ENCODE results near the gene ZBTB8B.

Gene ZBTB8B

GRCh38 chr1:32500387-32501209 is 35.7 kb downstream of the ZBTB8B start:
- no peak for DNase-seq (ENCODE audit: low read depth)
- no peak for TF ChIP-seq CTCF (conservative IDR thresholded peaks at IDR 0.05; ENCODE audit: low read depth, low read length)
- peak overlapping the region; percentile 59 for H3K4me3 ChIP-seq (ENCODE audit: low read length)

- no peak for DNase-seq (ENCODE audit: low read depth)
- TF ChIP-seq CTCF (conservative IDR thresholded peaks at IDR 0.05; ENCODE audit: low read depth, low read length) = no peak
- no peak overlapping the region for H3K4me3 ChIP-seq (ENCODE audit: low read length)
Observed at GRCh38 chr1:32501865-32502264, 37.0 kb downstream of the ZBTB8B start.

GRCh38 chr1:32503153-32503552 is 38.3 kb downstream of the ZBTB8B start:
- no peak for DNase-seq (ENCODE audit: low read depth)
- TF ChIP-seq CTCF (conservative IDR thresholded peaks at IDR 0.05; ENCODE audit: low read depth, low read length) = no peak
- H3K4me3 ChIP-seq (ENCODE audit: low read length) = no peak overlapping the region

- no peak for DNase-seq (ENCODE audit: low read depth)
- no peak overlapping the region for H3K4me3 ChIP-seq (ENCODE audit: low read length)
- no peak for TF ChIP-seq CTCF (conservative IDR thresholded peaks at IDR 0.05; ENCODE audit: low read depth, low read length)
Observed at GRCh38 chr1:32507021-32507420, 42.1 kb downstream of the ZBTB8B start.

GRCh38 chr1:32508761-32509160 is 43.9 kb downstream of the ZBTB8B start:
- TF ChIP-seq CTCF (conservative IDR thresholded peaks at IDR 0.05; ENCODE audit: low read depth, low read length) = no peak
- no peak for DNase-seq (ENCODE audit: low read depth)
- H3K4me3 ChIP-seq (ENCODE audit: low read length) = no peak overlapping the region

- DNase-seq (ENCODE audit: low read depth) = no peak
- no peak overlapping the region for H3K4me3 ChIP-seq (ENCODE audit: low read length)
- no peak for TF ChIP-seq CTCF (conservative IDR thresholded peaks at IDR 0.05; ENCODE audit: low read depth, low read length)
Observed at GRCh38 chr1:32509939-32510338, 45.1 kb downstream of the ZBTB8B start.
